ENCODE results near the gene OSBPL9.

Gene OSBPL9

DNA sequence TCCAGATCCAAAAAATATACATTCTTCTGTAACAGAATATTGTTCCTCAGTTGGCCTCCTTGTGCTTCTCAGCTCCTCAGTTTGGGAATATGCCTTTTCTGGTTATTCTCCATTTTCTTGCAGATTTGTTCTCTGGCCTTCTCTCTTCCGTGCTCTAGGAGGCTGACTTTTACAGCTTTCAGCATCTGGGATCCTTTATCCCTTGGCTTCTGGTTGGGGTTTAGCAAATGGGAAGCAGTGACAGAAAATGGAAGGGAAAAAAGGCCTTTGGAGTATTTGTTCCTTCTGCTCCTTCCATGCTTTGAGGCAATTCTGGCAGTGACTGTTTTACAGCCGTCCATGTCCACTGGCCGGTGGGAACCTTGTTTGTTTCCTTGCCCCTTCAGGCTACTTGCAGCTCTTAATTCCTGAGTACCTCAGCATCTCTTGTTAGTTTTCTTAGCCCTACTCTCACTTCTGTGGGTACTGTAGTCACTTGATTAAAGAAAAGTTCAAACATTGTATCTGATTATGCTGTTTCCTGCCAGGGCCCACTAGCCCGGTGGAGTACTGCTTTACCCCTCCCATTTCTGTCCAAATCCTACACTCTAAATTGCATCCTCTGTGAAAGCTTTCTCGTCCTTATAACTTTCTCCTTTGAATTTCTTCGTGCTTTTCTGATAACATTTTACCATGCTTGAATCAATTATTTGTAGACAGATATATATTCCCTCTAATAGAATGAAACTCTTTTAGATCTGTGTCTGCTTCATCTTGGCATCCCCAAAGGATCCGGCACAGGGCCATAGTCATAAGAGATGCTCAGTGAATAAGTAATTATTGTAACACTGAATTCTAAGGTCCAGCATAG lies 118.2 kb downstream of the OSBPL9 start:
- no peak for TF ChIP-seq PAX5 (IDR thresholded peaks at IDR 0.05; ENCODE audit: insufficient read depth, low read length, severe bottlenecking)
- no peak for TF ChIP-seq SPI1 (IDR thresholded peaks at IDR 0.05; ENCODE audit: low read depth, low read length)
- TF ChIP-seq POLR2A (IDR thresholded peaks at IDR 0.05; ENCODE audit: low read depth, low read length) = no peak
- no peak for TF ChIP-seq POLR2AphosphoS5 (IDR thresholded peaks at IDR 0.05; ENCODE audit: low read depth, low read length)
- TF ChIP-seq POU2F2 (IDR thresholded peaks at IDR 0.05; ENCODE audit: low read depth, low read length) = no peak
- no peak for TF ChIP-seq TAF1 (IDR thresholded peaks at IDR 0.05; ENCODE audit: low read depth, low read length)
- FAIRE-seq (no peak), DNase-seq (ENCODE audit: insufficient read length, low spot score) (no peak)

DNA sequence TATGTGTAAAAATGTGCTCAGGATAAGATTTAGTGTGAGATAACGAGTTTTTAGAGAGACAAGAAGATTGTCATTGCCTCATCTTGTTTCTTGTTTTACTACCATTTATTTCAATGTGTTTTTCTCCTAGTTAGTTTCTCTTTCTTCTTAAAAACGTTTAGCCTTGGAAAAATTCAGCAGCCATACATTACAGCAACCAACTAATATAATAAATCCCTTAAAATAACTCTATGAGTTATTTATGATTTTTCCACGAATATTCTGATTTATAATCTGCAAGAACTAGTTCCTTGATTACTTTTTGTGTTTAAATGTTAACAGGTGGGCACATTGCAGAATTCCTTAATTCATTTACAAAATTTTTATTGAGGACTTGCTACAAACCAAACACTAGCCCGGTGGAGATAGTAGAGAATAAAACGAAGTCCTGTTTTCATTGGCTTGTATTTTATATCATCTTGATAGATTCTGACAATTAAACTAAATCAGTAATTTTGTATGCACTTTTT lies 118.9 kb downstream of the OSBPL9 start:
- no peak for DNase-seq (ENCODE audit: insufficient read length, low spot score)
- FAIRE-seq = no peak
- no peak for TF ChIP-seq PAX5 (IDR thresholded peaks at IDR 0.05; ENCODE audit: insufficient read depth, low read length, severe bottlenecking)
- no peak for TF ChIP-seq POLR2A (IDR thresholded peaks at IDR 0.05; ENCODE audit: low read depth, low read length)
- TF ChIP-seq POLR2AphosphoS5 (IDR thresholded peaks at IDR 0.05; ENCODE audit: low read depth, low read length) = no peak
- no peak for TF ChIP-seq TAF1 (IDR thresholded peaks at IDR 0.05; ENCODE audit: low read depth, low read length)
- no peak for TF ChIP-seq POU2F2 (IDR thresholded peaks at IDR 0.05; ENCODE audit: low read depth, low read length)
- TF ChIP-seq SPI1 (IDR thresholded peaks at IDR 0.05; ENCODE audit: low read depth, low read length) = no peak

DNA sequence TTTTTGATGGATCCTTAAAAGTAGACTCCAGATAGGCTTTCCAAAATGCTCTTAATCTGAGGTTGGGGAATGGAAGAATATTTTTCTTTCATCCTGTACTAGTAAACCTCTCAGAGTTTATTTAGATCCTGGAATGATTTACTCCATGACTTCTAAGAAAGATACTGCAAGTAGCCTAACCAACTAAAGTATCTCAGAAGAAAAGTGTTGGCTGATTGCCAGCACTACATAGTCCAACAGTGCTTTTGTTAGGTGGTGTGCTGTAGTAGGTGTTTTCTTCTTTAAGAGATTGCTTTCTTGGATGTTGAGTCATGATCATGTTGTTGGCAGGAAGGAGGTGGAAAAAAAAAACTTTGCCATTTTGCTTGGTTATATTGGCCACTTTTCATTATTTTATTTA lies 119.8 kb downstream of the OSBPL9 start:
- TF ChIP-seq POLR2AphosphoS5 (IDR thresholded peaks at IDR 0.05; ENCODE audit: low read depth, low read length) = no peak
- TF ChIP-seq PAX5 (IDR thresholded peaks at IDR 0.05; ENCODE audit: insufficient read depth, low read length, severe bottlenecking) = no peak
- TF ChIP-seq POLR2A (IDR thresholded peaks at IDR 0.05; ENCODE audit: low read depth, low read length) = no peak
- TF ChIP-seq SPI1 (IDR thresholded peaks at IDR 0.05; ENCODE audit: low read depth, low read length) = no peak
- TF ChIP-seq POU2F2 (IDR thresholded peaks at IDR 0.05; ENCODE audit: low read depth, low read length) = no peak
- TF ChIP-seq TAF1 (IDR thresholded peaks at IDR 0.05; ENCODE audit: low read depth, low read length) = no peak
- DNase-seq (ENCODE audit: insufficient read length, low spot score) (no peak), FAIRE-seq (no peak)

DNA sequence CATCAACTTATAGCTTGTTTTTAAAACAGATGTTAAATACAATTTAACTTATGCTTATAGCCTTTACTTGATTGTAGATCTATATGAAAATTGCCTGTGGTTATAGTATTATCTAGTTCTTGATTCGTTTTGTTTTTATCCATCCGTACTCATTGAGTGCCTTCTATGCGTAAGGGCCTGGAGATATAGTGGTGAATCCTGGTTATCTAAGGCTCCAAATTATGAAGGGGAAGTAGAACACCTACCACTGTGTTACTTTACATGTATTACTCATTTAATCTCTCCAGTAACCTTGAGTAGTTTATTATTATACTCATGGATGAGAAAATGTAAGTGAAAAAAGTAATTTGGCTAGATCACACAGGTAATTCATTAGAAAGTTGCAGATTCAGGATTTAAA lies 121.8 kb downstream of the OSBPL9 start:
- DNase-seq (ENCODE audit: insufficient read length, low spot score) (no peak), FAIRE-seq (peak; percentile 13)
- TF ChIP-seq TAF1 (IDR thresholded peaks at IDR 0.05; ENCODE audit: low read depth, low read length) = no peak
- no peak for TF ChIP-seq POLR2AphosphoS5 (IDR thresholded peaks at IDR 0.05; ENCODE audit: low read depth, low read length)
- TF ChIP-seq PAX5 (IDR thresholded peaks at IDR 0.05; ENCODE audit: insufficient read depth, low read length, severe bottlenecking) = no peak
- TF ChIP-seq POU2F2 (IDR thresholded peaks at IDR 0.05; ENCODE audit: low read depth, low read length) = no peak
- TF ChIP-seq POLR2A (IDR thresholded peaks at IDR 0.05; ENCODE audit: low read depth, low read length) = no peak
- no peak for TF ChIP-seq SPI1 (IDR thresholded peaks at IDR 0.05; ENCODE audit: low read depth, low read length)

DNA sequence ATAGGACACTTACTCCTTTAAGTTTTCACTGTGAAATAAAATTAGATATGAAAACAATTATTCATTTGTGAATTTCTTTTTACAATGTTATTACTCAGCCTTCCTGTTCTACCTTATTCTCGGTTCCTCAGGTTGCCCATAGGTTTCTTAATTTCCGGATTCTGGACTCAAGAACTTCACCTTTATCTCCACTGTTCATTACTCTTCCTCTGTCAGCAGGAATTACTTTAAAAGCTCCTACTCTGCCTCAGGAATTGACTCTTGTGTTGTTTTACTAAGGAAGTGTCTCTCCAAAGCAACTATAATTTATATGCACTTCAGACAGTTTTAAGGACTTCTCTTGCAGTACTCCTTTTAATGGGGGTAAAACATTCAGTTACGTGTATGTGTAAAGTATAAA lies 123.8 kb downstream of the OSBPL9 start:
- FAIRE-seq = no peak
- no peak for DNase-seq (ENCODE audit: insufficient read length, low spot score)
- TF ChIP-seq POU2F2 (IDR thresholded peaks at IDR 0.05; ENCODE audit: low read depth, low read length) (no peak), SPI1 (IDR thresholded peaks at IDR 0.05; ENCODE audit: low read depth, low read length) (peak; percentile 85), POLR2A (IDR thresholded peaks at IDR 0.05; ENCODE audit: low read depth, low read length) (no peak), PAX5 (IDR thresholded peaks at IDR 0.05; ENCODE audit: insufficient read depth, low read length, severe bottlenecking) (no peak)

DNA sequence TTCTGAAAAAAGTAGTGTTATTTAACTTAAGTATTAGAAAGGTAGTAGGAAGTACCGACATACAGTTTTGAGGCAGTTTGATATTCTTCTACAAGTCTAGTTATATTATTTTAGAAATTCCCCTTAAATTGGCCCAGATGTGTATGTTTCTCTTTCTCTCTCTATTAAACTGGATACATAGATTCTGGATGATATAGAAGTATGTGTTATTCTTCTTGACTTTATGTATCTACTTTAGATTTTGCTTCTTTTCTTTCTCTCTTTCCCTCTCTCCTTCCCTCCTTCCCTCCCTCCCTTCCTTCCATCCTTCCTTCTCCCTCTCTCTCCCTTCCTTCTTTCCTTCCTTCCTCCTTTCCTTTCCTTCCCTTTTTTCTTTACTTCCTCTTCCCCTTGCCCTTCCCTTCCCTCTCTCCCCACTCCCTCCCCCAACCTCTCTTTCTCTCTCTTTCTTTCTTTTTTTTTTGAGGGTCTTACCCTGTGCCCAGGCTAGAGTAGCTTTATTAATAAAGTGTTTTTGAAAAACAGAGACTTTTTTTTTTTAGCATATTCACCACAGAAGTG lies 124.3 kb downstream of the OSBPL9 start:
- DNase-seq (ENCODE audit: insufficient read length, low spot score) (no peak), FAIRE-seq (no peak)
- TF ChIP-seq PAX5 (IDR thresholded peaks at IDR 0.05; ENCODE audit: insufficient read depth, low read length, severe bottlenecking) (no peak), POU2F2 (IDR thresholded peaks at IDR 0.05; ENCODE audit: low read depth, low read length) (no peak), POLR2AphosphoS5 (IDR thresholded peaks at IDR 0.05; ENCODE audit: low read depth, low read length) (no peak), SPI1 (IDR thresholded peaks at IDR 0.05; ENCODE audit: low read depth, low read length) (no peak), TAF1 (IDR thresholded peaks at IDR 0.05; ENCODE audit: low read depth, low read length) (no peak), POLR2A (IDR thresholded peaks at IDR 0.05; ENCODE audit: low read depth, low read length) (no peak)

DNA sequence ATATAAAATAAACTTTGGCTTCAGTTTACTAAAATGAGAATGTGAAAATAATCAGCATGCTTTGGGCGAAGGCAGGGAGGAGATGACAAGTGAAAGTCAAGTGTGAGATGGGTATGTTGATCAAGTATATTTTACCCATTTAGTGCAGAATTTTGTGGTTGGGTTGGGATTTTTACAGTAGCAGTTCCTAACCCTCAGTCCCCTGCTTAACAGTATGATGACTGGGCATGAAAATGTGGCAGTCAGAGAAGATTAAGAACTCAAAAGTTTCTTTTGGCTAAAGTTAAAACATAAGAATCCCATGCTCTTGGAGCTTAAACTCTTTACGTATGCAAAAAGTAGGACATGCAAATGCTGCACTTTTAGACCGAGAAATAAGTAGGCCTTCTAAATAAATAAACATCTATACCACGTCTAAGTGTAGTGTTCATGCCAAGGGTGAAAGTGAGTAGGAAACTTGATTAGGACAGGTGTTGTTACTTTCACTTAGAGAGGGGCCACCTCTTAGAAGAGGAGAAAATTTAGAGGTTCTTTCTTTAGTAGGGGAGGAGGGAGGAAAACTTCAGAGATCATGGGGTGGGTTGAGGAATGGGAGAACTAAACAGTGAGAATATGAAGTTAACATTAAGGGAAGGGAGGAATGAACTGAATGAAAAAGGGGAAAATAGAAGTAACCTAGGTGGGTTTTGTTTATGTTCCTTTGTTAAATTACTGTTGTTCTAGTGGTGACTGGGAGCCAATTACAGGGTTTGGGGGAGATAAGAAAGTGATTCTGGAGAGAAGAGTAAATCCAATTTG lies 127.8 kb downstream of the OSBPL9 start:
- no peak for TF ChIP-seq TAF1 (IDR thresholded peaks at IDR 0.05; ENCODE audit: low read depth, low read length)
- TF ChIP-seq PAX5 (IDR thresholded peaks at IDR 0.05; ENCODE audit: insufficient read depth, low read length, severe bottlenecking) = no peak
- no peak for TF ChIP-seq POU2F2 (IDR thresholded peaks at IDR 0.05; ENCODE audit: low read depth, low read length)
- TF ChIP-seq POLR2A (IDR thresholded peaks at IDR 0.05; ENCODE audit: low read depth, low read length) = no peak
- no peak for TF ChIP-seq SPI1 (IDR thresholded peaks at IDR 0.05; ENCODE audit: low read depth, low read length)
- no peak for TF ChIP-seq POLR2AphosphoS5 (IDR thresholded peaks at IDR 0.05; ENCODE audit: low read depth, low read length)
- DNase-seq (ENCODE audit: insufficient read length, low spot score) = no peak
- FAIRE-seq = peak; percentile 72

DNA sequence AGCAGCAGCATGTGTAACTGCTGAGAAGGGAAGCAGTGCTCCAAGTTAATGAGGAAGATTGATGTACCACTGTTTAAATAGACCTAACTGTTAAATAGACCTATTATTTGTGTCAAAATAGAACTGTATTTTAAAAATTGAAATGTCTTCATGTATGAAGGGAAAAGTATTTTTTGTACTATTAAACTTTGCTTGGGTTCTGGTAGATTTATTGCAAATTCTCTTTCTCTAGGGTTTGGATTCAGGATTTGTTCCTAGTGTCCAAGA lies 128.3 kb downstream of the OSBPL9 start:
- DNase-seq (ENCODE audit: insufficient read length, low spot score) (no peak), FAIRE-seq (no peak)
- TF ChIP-seq POU2F2 (IDR thresholded peaks at IDR 0.05; ENCODE audit: low read depth, low read length) (no peak), SPI1 (IDR thresholded peaks at IDR 0.05; ENCODE audit: low read depth, low read length) (no peak), PAX5 (IDR thresholded peaks at IDR 0.05; ENCODE audit: insufficient read depth, low read length, severe bottlenecking) (no peak), TAF1 (IDR thresholded peaks at IDR 0.05; ENCODE audit: low read depth, low read length) (no peak), POLR2AphosphoS5 (IDR thresholded peaks at IDR 0.05; ENCODE audit: low read depth, low read length) (no peak), POLR2A (IDR thresholded peaks at IDR 0.05; ENCODE audit: low read depth, low read length) (no peak)

DNA sequence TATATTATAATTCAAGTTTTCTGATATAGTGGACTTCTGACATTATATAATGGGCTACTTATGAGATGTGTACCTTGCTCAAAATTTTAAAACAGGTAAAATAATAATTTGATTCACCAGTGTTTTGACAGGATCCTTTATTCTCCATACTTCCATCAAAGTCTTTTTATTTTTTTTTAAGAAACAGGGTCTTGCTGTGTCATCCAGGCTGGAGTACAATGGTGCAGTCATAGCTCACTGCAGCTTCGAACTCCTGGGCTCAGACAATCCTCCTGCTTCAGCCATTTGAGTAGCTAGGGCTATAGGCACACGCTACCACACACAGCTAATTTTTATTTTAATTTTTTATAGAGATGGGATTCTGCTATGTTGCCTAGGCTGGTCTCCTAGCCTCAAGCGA lies 132.3 kb downstream of the OSBPL9 start:
- DNase-seq (ENCODE audit: insufficient read length, low spot score) = no peak
- no peak for FAIRE-seq
- TF ChIP-seq POLR2AphosphoS5 (IDR thresholded peaks at IDR 0.05; ENCODE audit: low read depth, low read length) = no peak
